CD14-positive monocyte (primary cell): ENCODE measurements around the gene CFAP107. TPM values are rescaled to one million over a fixed set of nuclear protein-coding genes. Genes with fewer than 3 reads are reported as not detected.

Experiments
- DNase-seq, 3 donors: peaks; one replicate each; pipeline ENCODE4 v3.0.0-alpha.2; 2011 to 2022
- H2AFZ ChIP-seq: 2 replicates; pipeline ENCODE4 v1.6.0; 2012; ENCODE audit warnings: mild to moderate bottlenecking, low read depth, low read length, inconsistent platforms; ENCODE audit not compliant: insufficient read depth, poor library complexity, severe bottlenecking
- H3K27ac ChIP-seq, 2 donors: 1 replicate in 1 of 2; 2 replicates in 1 of 2; pipeline ENCODE4 v1.5.1; 2012 to 2013; ENCODE audit warnings: low read length in 2 of 2, control low read depth in 1 of 2, inconsistent platforms in 1 of 2, low read depth in 1 of 2, mild to moderate bottlenecking in 1 of 2
- H3K27me3 ChIP-seq, 2 donors: one replicate each; pipeline versions ENCODE4 v1.6.0 to v1.6.1; 2011 to 2013; ENCODE audit warnings: low read length in 2 of 2; ENCODE audit not compliant: control insufficient read depth in 2 of 2, insufficient read depth in 2 of 2
- H3K36me3 ChIP-seq, 2 donors: replicated peaks in 1 of 2; 1 replicate in 1 of 2; 2 replicates in 1 of 2; pipeline versions ENCODE4 v1.5.1 to v1.6.1; 2012 to 2013; ENCODE audit warnings: low read length in 2 of 2, control low read depth in 1 of 2, inconsistent platforms in 1 of 2, mild to moderate bottlenecking in 1 of 2; ENCODE audit not compliant: insufficient read depth in 2 of 2, control insufficient read depth in 1 of 2
- H3K4me1 ChIP-seq, 2 donors: 1 replicate in 1 of 2; 2 replicates in 1 of 2; pipeline versions ENCODE4 v1.5.1 to v1.6.1; 2012 to 2013; ENCODE audit warnings: low read length in 2 of 2, control low read depth in 1 of 2, inconsistent platforms in 1 of 2, mild to moderate bottlenecking in 1 of 2, moderate library complexity in 1 of 2; ENCODE audit not compliant: insufficient read depth in 2 of 2, control insufficient read depth in 1 of 2
- H3K4me2 ChIP-seq: replicated peaks from 2 replicates; pipeline ENCODE3; 2012; ENCODE audit warnings: low read length, moderate library complexity, mild to moderate bottlenecking; ENCODE audit not compliant: poor library complexity, severe bottlenecking; ENCODE audit errors: extremely low read depth
- H3K4me3 ChIP-seq, 3 experiments: fragments of 200-600 bp in 1 of 3; sonication (generic) in 1 of 3; replicated peaks in 1 of 3; 1 replicate in 2 of 3; 2 replicates in 1 of 3; pipeline ENCODE4 v1.5.1; 2011 to 2013; ENCODE audit warnings: low read length in 3 of 3, mild to moderate bottlenecking in 3 of 3, control low read depth in 2 of 3, low read depth in 2 of 3, inconsistent platforms in 1 of 3, moderate library complexity in 1 of 3
- H3K79me2 ChIP-seq: 2 replicates; pipeline ENCODE4 v1.6.0; 2012; ENCODE audit warnings: mild to moderate bottlenecking, control low read depth, inconsistent platforms, low read length, moderate library complexity; ENCODE audit not compliant: insufficient read depth
- H3K9ac ChIP-seq: 2 replicates; pipeline ENCODE4 v1.6.0; 2017; ENCODE audit warnings: low read length, mild to moderate bottlenecking; ENCODE audit not compliant: insufficient read depth, poor library complexity, severe bottlenecking
- H3K9me3 ChIP-seq, 2 donors: replicated peaks in 1 of 2; 1 replicate in 1 of 2; 2 replicates in 1 of 2; pipeline versions ENCODE4 v1.5.1 to v1.6.1; 2012 to 2013; ENCODE audit warnings: low read length in 2 of 2, control low read depth in 1 of 2; ENCODE audit not compliant: control insufficient read depth in 1 of 2, insufficient read depth in 1 of 2
- H4K20me1 ChIP-seq: 2 replicates; pipeline ENCODE4 v1.6.0; 2012; ENCODE audit warnings: mild to moderate bottlenecking, low read length, control low read depth, moderate library complexity; ENCODE audit not compliant: insufficient read depth
- H3K27ac Mint-ChIP-seq, 7 donors: one replicate each; pipeline ENCODE4 v1.8.0; 2020; ENCODE audit warnings: mild to moderate bottlenecking in 7 of 7, mixed read lengths in 7 of 7, moderate library complexity in 6 of 7, inconsistent platforms in 2 of 7
- H3K27me3 Mint-ChIP-seq, 3 donors: one replicate each; pipeline ENCODE4 v1.8.0; 2021 to 2022; ENCODE audit warnings: low read depth in 3 of 3, mild to moderate bottlenecking in 3 of 3, mixed read lengths in 3 of 3, moderate library complexity in 3 of 3, inconsistent platforms in 1 of 3
- H3K36me3 Mint-ChIP-seq, 2 donors: one replicate each; pipeline ENCODE4 v1.8.0; 2020; ENCODE audit warnings: mixed read lengths in 2 of 2, inconsistent platforms in 1 of 2, mild to moderate bottlenecking in 1 of 2
- H3K4me1 Mint-ChIP-seq: one replicate; pipeline ENCODE4 v1.8.0; 2020; ENCODE audit warnings: mild to moderate bottlenecking, mixed read lengths
- H3K4me3 Mint-ChIP-seq, 2 donors: one replicate each; pipeline ENCODE4 v1.8.0; 2020; ENCODE audit warnings: mild to moderate bottlenecking in 2 of 2, mixed read lengths in 2 of 2, moderate library complexity in 1 of 2
- H3K9me3 Mint-ChIP-seq, 7 donors: one replicate each; pipeline ENCODE4 v1.8.0; 2020 to 2022; ENCODE audit warnings: mixed read lengths in 7 of 7, mild to moderate bottlenecking in 6 of 7, moderate library complexity in 6 of 7, inconsistent platforms in 2 of 7
- CTCF ChIP-seq: fragments of 200-600 bp; IDR thresholded peaks from one replicate; pipeline ENCODE4 v1.8.0; 2022; ENCODE audit warnings: antibody characterized with exemption, mild to moderate bottlenecking
- WGBS: methylation state at CpG from one replicate; pipeline ENCODE4 v1.1.5; 2013; ENCODE audit warnings: missing lambda C conversion rate; ENCODE audit not compliant: insufficient coverage; 5-methylcytosine and 5-hydroxymethylcytosine counted together
- intact Hi-C, 2 donors: fragments of 100-400 bp; cut with micrococcal nuclease; formaldehyde crosslinking; loops; one replicate each; pipeline versions ENCODE4 v1.15.0 to v1.15.1; 2023
- polyA plus RNA-seq, 3 donors: library from polyadenylated mRNA; depleted of rRNA in 1 of 3; unstranded in 2 of 3; stranded (reverse) in 1 of 3; fragments of 300-500 nt in 2 of 3; fragments of >200 nt in 1 of 3; fragmentation: Illumina TruSeq in 2 of 3; gene quantifications; 1 replicate in 2 of 3; 2 replicates in 1 of 3; pipeline ENCODE4 v1.2.3, GENCODE V29; 2012 to 2021

The CFAP107 gene
- polyA plus RNA-seq, 3 donors, result not detected

GRCh38 chr1:12771186-12771585 is 25.2 kb downstream of the CFAP107 start:
- Mint-ChIP-seq H3K9me3 (peaks cover 0 to 9% (median 2%) of the 10 kb centered on the region in 7 donors), H3K27ac (no peak overlapping the region), H3K4me1 (no peaks in the 10 kb centered on the region), H3K4me3 (no peak overlapping the region), H3K27me3 (peaks cover 2 to 32% (median 5%) of the 10 kb centered on the region in 3 donors), H3K36me3 (no peaks in the 10 kb centered on the region)
- H3K4me1 ChIP-seq, result no peaks in the 10 kb centered on the region
- H3K4me2 ChIP-seq, result no peak overlapping the region
- DNase-seq, result no peak
- no peaks in the 10 kb centered on the region for H3K9me3 ChIP-seq
- no peaks in the 10 kb centered on the region for H3K27me3 ChIP-seq
- TF ChIP-seq CTCF, result no peak
- 83% methylated on average over 4 of the region's 5 CpGs for WGBS
- no peak overlapping the region for H3K4me3 ChIP-seq
- H2AFZ ChIP-seq, result no peak overlapping the region
- no peak overlapping the region for H3K27ac ChIP-seq
- H3K79me2 ChIP-seq, result no peaks in the 10 kb centered on the region
- H4K20me1 ChIP-seq, result no peaks in the 10 kb centered on the region
- no peak overlapping the region for H3K9ac ChIP-seq
- no peaks in the 10 kb centered on the region for H3K36me3 ChIP-seq
- intact Hi-C loops, result no loop called here

GRCh38 chr1:12772520-12772919 is 26.5 kb downstream of the CFAP107 start:
- Mint-ChIP-seq H3K27me3 (peaks cover 2 to 28% (median 4%) of the 10 kb centered on the region in 3 donors), H3K27ac (no peak overlapping the region), H3K4me1 (no peaks in the 10 kb centered on the region), H3K4me3 (no peak overlapping the region), H3K36me3 (no peaks in the 10 kb centered on the region), H3K9me3 (peaks cover 0 to 9% (median 2%) of the 10 kb centered on the region in 7 donors)
- WGBS, result 94% methylated on average over 3 of the region's 5 CpGs
- intact Hi-C loops, result no loop called here
- Histone ChIP-seq H3K27me3 (no peaks in the 10 kb centered on the region), H3K4me3 (no peak overlapping the region), H4K20me1 (no peaks in the 10 kb centered on the region), H3K4me1 (no peaks in the 10 kb centered on the region), H3K36me3 (no peaks in the 10 kb centered on the region), H3K27ac (no peak overlapping the region), H3K9ac (no peak overlapping the region), H3K4me2 (no peak overlapping the region), H2AFZ (no peak overlapping the region), H3K9me3 (no peaks in the 10 kb centered on the region), H3K79me2 (no peaks in the 10 kb centered on the region)
- TF ChIP-seq CTCF, result no peak
- no peak for DNase-seq
